Fibroblast of lung (primary cell): Measurements from ENCODE around the gene SHC4.

ENCODE experiments used
- CTCF ChIP-seq, 2 donors: IDR thresholded peaks in 1 of 2; conservative IDR thresholded peaks in 1 of 2; 1 replicate in 1 of 2; 2 replicates in 1 of 2; pipeline ENCODE4 v1.5.1; 2011 to 2012; ENCODE audit warnings: low read length in 2 of 2, control low read depth in 1 of 2, inconsistent platforms in 1 of 2, low read depth in 1 of 2, mild to moderate bottlenecking in 1 of 2
- EZH2 ChIP-seq: IDR thresholded peaks from 2 replicates; pipeline ENCODE4 v1.5.1; 2012; ENCODE audit warnings: low read length, control low read depth, mild to moderate bottlenecking; ENCODE audit errors: missing control alignments

GRCh38 chr15:48914717-48915116 lies 49.0 kb downstream of the SHC4 start:
- no peak for TF ChIP-seq CTCF (conservative IDR thresholded peaks at IDR 0.05 in 1 of 2, IDR thresholded peaks at IDR 0.05 in 1 of 2; ENCODE audit: low read depth in 1 of 2, low read length in 2 of 2)
- TF ChIP-seq EZH2: no peak
